ENCODE measurements around the gene TDRKH.

DNA sequence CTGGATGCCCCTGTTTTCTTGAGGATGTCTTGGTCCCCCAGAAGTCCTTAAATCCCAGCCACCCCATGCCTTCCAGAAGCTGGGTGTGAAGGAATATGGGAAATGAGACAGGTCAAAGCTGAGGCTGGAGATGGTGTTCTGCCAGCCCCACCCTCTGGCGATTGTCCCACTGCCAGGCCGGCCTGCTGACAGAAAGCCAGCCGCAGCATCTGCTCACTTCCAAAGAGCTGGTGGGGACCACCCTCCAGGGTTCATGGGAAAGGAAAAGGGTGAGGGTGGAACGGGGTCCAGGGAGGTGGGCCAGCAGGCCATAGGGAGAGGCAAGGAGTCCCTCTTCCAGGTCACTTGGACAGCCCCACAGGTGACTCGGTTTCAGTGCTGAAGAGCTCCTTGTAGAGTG is 16.8 kb upstream of the TDRKH start:
- no peak for TF ChIP-seq POLR2A (IDR thresholded peaks at IDR 0.05; ENCODE audit: low read length)
- TF ChIP-seq GATA1 (IDR thresholded peaks at IDR 0.05; ENCODE audit: low read depth, low read length) = no peak
